HepG2 (cell line): ENCODE results near the gene TAF4B. TPM values are rescaled to one million over a fixed set of nuclear protein-coding genes. Genes with fewer than 3 reads are reported as not detected.

Experiments
- ZNF260 ChIP-seq: sonication (generic); formaldehyde crosslinking; IDR thresholded peaks from 2 replicates; pipeline ENCODE4 v1.4.0; 2020; ENCODE audit warnings: missing genetic modification reagents, low read depth, mild to moderate bottlenecking, borderline replicate concordance
- ZNF841 ChIP-seq: sonication (generic); formaldehyde crosslinking; IDR thresholded peaks from 2 replicates; pipeline ENCODE4 v1.8.1; 2023; ENCODE audit warnings: missing genetic modification reagents, borderline replicate concordance
- polyA plus RNA-seq, 8 experiments: library from polyadenylated mRNA; depleted of rRNA in 3 of 8; stranded (reverse) in 7 of 8; unstranded in 1 of 8; fragments of >200 nt; fragmentation: Illumina TruSeq in 4 of 8; extraction: Trizol in 4 of 8; gene quantifications; 2 replicates each; pipeline versions ENCODE4 v1.2.1 to v1.2.3, GENCODE V29; 2011 to 2016; ENCODE audit warnings: low read depth in 4 of 8, missing spikeins in 1 of 8, mixed read lengths in 1 of 8; ENCODE audit not compliant: insufficient read depth in 1 of 8
- total RNA-seq, 5 experiments: library from RNA; depleted of rRNA; stranded (reverse); fragments of >200 nt; fragmentation: Illumina TruSeq; extraction: Trizol; gene quantifications; 2 replicates each; pipeline ENCODE4 v1.2.3, GENCODE V29; 2016; ENCODE audit warnings: low read depth in 1 of 5
- TF ChIP-seq, protein P1 (sequence below): sonication (generic); formaldehyde crosslinking; IDR thresholded peaks from 2 replicates; pipeline ENCODE4 v1.5.0; 2020; ENCODE audit warnings: mild to moderate bottlenecking, missing genetic modification reagents, borderline replicate concordance
- TF ChIP-seq, protein P2 (sequence below): sonication (generic); formaldehyde crosslinking; IDR thresholded peaks from 2 replicates; pipeline ENCODE4 v1.4.0; 2020; ENCODE audit warnings: missing genetic modification reagents, borderline replicate concordance

The TAF4B gene
- total and polyA plus RNA-seq, 2 of the 13 experiments (the other 11 are each of a cell fraction or from before 2014, with no cell fraction given) = 2.2 to 3.8 TPM

GRCh38 chr18:26406324-26406723 lies 180.1 kb downstream of the TAF4B start (continued):
- TF ChIP-seq, protein P1, sequence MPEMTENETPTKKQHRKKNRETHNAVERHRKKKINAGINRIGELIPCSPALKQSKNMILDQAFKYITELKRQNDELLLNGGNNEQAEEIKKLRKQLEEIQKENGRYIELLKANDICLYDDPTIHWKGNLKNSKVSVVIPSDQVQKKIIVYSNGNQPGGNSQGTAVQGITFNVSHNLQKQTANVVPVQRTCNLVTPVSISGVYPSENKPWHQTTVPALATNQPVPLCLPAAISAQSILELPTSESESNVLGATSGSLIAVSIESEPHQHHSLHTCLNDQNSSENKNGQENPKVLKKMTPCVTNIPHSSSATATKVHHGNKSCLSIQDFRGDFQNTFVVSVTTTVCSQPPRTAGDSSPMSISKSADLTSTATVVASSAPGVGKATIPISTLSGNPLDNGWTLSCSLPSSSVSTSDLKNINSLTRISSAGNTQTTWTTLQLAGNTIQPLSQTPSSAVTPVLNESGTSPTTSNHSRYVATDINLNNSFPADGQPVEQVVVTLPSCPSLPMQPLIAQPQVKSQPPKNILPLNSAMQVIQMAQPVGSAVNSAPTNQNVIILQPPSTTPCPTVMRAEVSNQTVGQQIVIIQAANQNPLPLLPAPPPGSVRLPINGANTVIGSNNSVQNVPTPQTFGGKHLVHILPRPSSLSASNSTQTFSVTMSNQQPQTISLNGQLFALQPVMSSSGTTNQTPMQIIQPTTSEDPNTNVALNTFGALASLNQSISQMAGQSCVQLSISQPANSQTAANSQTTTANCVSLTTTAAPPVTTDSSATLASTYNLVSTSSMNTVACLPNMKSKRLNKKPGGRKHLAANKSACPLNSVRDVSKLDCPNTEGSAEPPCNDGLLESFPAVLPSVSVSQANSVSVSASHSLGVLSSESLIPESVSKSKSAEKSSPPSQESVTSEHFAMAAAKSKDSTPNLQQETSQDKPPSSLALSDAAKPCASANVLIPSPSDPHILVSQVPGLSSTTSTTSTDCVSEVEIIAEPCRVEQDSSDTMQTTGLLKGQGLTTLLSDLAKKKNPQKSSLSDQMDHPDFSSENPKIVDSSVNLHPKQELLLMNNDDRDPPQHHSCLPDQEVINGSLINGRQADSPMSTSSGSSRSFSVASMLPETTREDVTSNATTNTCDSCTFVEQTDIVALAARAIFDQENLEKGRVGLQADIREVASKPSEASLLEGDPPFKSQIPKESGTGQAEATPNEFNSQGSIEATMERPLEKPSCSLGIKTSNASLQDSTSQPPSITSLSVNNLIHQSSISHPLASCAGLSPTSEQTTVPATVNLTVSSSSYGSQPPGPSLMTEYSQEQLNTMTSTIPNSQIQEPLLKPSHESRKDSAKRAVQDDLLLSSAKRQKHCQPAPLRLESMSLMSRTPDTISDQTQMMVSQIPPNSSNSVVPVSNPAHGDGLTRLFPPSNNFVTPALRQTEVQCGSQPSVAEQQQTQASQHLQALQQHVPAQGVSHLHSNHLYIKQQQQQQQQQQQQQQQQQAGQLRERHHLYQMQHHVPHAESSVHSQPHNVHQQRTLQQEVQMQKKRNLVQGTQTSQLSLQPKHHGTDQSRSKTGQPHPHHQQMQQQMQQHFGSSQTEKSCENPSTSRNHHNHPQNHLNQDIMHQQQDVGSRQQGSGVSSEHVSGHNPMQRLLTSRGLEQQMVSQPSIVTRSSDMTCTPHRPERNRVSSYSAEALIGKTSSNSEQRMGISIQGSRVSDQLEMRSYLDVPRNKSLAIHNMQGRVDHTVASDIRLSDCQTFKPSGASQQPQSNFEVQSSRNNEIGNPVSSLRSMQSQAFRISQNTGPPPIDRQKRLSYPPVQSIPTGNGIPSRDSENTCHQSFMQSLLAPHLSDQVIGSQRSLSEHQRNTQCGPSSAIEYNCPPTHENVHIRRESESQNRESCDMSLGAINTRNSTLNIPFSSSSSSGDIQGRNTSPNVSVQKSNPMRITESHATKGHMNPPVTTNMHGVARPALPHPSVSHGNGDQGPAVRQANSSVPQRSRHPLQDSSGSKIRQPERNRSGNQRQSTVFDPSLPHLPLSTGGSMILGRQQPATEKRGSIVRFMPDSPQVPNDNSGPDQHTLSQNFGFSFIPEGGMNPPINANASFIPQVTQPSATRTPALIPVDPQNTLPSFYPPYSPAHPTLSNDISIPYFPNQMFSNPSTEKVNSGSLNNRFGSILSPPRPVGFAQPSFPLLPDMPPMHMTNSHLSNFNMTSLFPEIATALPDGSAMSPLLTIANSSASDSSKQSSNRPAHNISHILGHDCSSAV = no peak
- TF ChIP-seq, protein P2, sequence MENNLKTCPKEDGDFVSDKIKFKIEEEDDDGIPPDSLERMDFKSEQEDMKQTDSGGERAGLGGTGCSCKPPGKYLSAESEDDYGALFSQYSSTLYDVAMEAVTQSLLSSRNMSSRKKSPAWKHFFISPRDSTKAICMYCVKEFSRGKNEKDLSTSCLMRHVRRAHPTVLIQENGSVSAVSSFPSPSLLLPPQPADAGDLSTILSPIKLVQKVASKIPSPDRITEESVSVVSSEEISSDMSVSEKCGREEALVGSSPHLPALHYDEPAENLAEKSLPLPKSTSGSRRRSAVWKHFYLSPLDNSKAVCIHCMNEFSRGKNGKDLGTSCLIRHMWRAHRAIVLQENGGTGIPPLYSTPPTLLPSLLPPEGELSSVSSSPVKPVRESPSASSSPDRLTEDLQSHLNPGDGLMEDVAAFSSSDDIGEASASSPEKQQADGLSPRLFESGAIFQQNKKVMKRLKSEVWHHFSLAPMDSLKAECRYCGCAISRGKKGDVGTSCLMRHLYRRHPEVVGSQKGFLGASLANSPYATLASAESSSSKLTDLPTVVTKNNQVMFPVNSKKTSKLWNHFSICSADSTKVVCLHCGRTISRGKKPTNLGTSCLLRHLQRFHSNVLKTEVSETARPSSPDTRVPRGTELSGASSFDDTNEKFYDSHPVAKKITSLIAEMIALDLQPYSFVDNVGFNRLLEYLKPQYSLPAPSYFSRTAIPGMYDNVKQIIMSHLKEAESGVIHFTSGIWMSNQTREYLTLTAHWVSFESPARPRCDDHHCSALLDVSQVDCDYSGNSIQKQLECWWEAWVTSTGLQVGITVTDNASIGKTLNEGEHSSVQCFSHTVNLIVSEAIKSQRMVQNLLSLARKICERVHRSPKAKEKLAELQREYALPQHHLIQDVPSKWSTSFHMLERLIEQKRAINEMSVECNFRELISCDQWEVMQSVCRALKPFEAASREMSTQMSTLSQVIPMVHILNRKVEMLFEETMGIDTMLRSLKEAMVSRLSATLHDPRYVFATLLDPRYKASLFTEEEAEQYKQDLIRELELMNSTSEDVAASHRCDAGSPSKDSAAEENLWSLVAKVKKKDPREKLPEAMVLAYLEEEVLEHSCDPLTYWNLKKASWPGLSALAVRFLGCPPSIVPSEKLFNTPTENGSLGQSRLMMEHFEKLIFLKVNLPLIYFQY = no peak
- TF ChIP-seq ZNF260 (CRISPR knock-in tag) = no peak
- TF ChIP-seq ZNF841 (CRISPR knock-in tag) = no peak
- TF ChIP-seq, all 625 proteins: peak for 0
